PC-3 (cell line): ENCODE measurements around the gene LOC101059915.
A peak's percentile ranks its signal among the peaks of the same experiment; 100 is the strongest.
"Not testable (repeated sequence)": the region's sequence is repeated elsewhere in the genome, so short reads cannot be mapped to it uniquely, and the experiment has no call there.

Source experiments
- ATAC-seq: fragments of 200-7000 bp; cut with Tn5 transposase; 2 replicates; pipeline ENCODE4 v1.9.1; 2020; ENCODE audit warnings: mild to moderate bottlenecking, moderate library complexity
- BruUV-seq: library from RNA; stranded (reverse); fragments of 400-500 nt; replicated peaks from 2 replicates; lab custom pipeline; 2021; lab: Mats Ljungman, UMichigan
- CTCF ChIA-PET: fragments of 300-600 bp; sonication (Branson Sonifier 250); formaldehyde crosslinking; loops from one replicate; lab custom pipeline; 2022; ENCODE audit warnings: antibody characterized with exemption; lab: Charles Lee
- POLR2A ChIA-PET: fragments of 300-600 bp; sonication (Branson Sonifier 250); formaldehyde crosslinking; loops from one replicate; lab custom pipeline; 2022; ENCODE audit warnings: antibody characterized with exemption; ENCODE audit not compliant: unreplicated experiment; lab: Charles Lee
- DNase-seq: peaks from one replicate; pipeline ENCODE4 v3.0.0-alpha.2; 2015
- H2AFZ ChIP-seq: fragments of 300-600 bp; sonication (generic); 2 replicates; pipeline ENCODE4 v1.6.0; 2016; ENCODE audit warnings: antibody characterized with exemption, low read length
- H3F3A ChIP-seq: fragments of 300-600 bp; sonication (generic); one replicate; pipeline ENCODE4 v1.6.0; 2017; ENCODE audit warnings: antibody characterized with exemption, low read length, control low read depth, mild to moderate bottlenecking; ENCODE audit not compliant: unreplicated experiment
- H3K27ac ChIP-seq: fragments of 300-600 bp; sonication (generic); 2 replicates; pipeline ENCODE4 v1.5.1; 2016; ENCODE audit warnings: mild to moderate bottlenecking, low read length
- H3K27me3 ChIP-seq: fragments of 300-600 bp; sonication (generic); 2 replicates; pipeline ENCODE4 v1.6.1; 2016; ENCODE audit warnings: low read length, mixed read lengths
- H3K36me3 ChIP-seq: fragments of 300-600 bp; sonication (generic); 2 replicates; pipeline ENCODE4 v1.6.1; 2016; ENCODE audit warnings: low read depth, mixed run types, low read length, mixed read lengths
- H3K4me1 ChIP-seq: fragments of 300-600 bp; sonication (generic); 2 replicates; pipeline ENCODE4 v1.5.1; 2016; ENCODE audit warnings: low read length; ENCODE audit not compliant: insufficient read depth
- H3K4me2 ChIP-seq: fragments of 300-600 bp; sonication (generic); 2 replicates; pipeline ENCODE4 v1.6.0; 2016; ENCODE audit warnings: low read length
- H3K4me3 ChIP-seq: fragments of 300-600 bp; sonication (generic); 2 replicates; pipeline ENCODE4 v1.5.1; 2016; ENCODE audit warnings: mild to moderate bottlenecking, low read length, mixed read lengths
- H3K79me2 ChIP-seq: fragments of 300-600 bp; sonication (generic); 2 replicates; pipeline ENCODE4 v1.6.1; 2017; ENCODE audit warnings: low read length, mixed read lengths
- H3K9ac ChIP-seq: fragments of 300-600 bp; sonication (generic); 2 replicates; pipeline ENCODE4 v1.6.0; 2016; ENCODE audit warnings: mild to moderate bottlenecking, low read length
- H3K9me2 ChIP-seq: fragments of 300-600 bp; sonication (generic); replicated peaks from 2 replicates; pipeline ENCODE4 v1.6.1; 2016; ENCODE audit warnings: mixed run types, low read length, mixed read lengths
- H3K9me3 ChIP-seq: fragments of 300-600 bp; sonication (generic); 2 replicates; pipeline ENCODE4 v1.6.1; 2016; ENCODE audit warnings: low read length, mixed read lengths
- H4K20me1 ChIP-seq: fragments of 300-600 bp; sonication (generic); 2 replicates; pipeline ENCODE4 v1.6.1; 2016; ENCODE audit warnings: low read length, mixed read lengths
- CTCF ChIP-seq: fragments of 300-600 bp; sonication (generic); conservative IDR thresholded peaks from 2 replicates; pipeline ENCODE4 v1.5.1; 2017; ENCODE audit warnings: antibody characterized with exemption, low read depth, mild to moderate bottlenecking, low read length
- EZH2 ChIP-seq: fragments of 300-600 bp; sonication (generic); IDR thresholded peaks from one replicate; pipeline ENCODE4 v1.6.1; 2017; ENCODE audit warnings: antibody characterized with exemption, mild to moderate bottlenecking, low read length; ENCODE audit not compliant: unreplicated experiment
- EZH2phosphoT487 ChIP-seq: fragments of 300-600 bp; sonication (generic); IDR thresholded peaks from 2 replicates; pipeline ENCODE4 v1.6.1; 2018; ENCODE audit warnings: mild to moderate bottlenecking, antibody characterized with exemption, low read length, borderline replicate concordance
- intact Hi-C: fragments of 100-400 bp; cut with micrococcal nuclease; formaldehyde crosslinking; loops from 2 replicates; pipeline ENCODE4 v1.9.0; 2023

LOC101059915 gene

GRCh38 chrX:71640002-71640401 is 27.3 kb upstream of the LOC101059915 start:
- Histone ChIP-seq H3F3A (no peaks in the 10 kb centered on the region), H3K4me1 (peaks cover 19% of the 10 kb centered on the region; the same call in 1 of the 2 replicates), H3K9ac (no peak overlapping the region), H3K27me3 (no peaks in the 10 kb centered on the region), H3K79me2 (no peaks in the 10 kb centered on the region), H3K9me2 (no peaks in the 10 kb centered on the region), H3K36me3 (no peaks in the 10 kb centered on the region), H4K20me1 (no peaks in the 10 kb centered on the region), H3K27ac (no peak overlapping the region), H3K4me3 (no peak overlapping the region), H3K4me2 (no peak overlapping the region), H3K9me3 (no peaks in the 10 kb centered on the region), H2AFZ (no peak overlapping the region)
- TF ChIP-seq EZH2 = no peak
- TF ChIP-seq EZH2phosphoT487 = no peak
- no peak for TF ChIP-seq CTCF
- BruUV-seq = no TSS peak
- CTCF ChIA-PET = no interaction called here
- intact Hi-C loops = no loop called here
- POLR2A ChIA-PET = no interaction called here
- no peak for DNase-seq
- ATAC-seq = no peak

GRCh38 chrX:71644406-71644805 is 22.9 kb upstream of the LOC101059915 start:
- H3K4me1 ChIP-seq, H2AFZ ChIP-seq, H4K20me1 ChIP-seq, H3K27me3 ChIP-seq, H3K27ac ChIP-seq, ATAC-seq, H3K9ac ChIP-seq, H3K4me2 ChIP-seq, CTCF ChIA-PET, H3K9me3 ChIP-seq, intact Hi-C loops, H3K9me2 ChIP-seq, DNase-seq, H3K4me3 ChIP-seq, H3K36me3 ChIP-seq, H3K79me2 ChIP-seq, H3F3A ChIP-seq, POLR2A ChIA-PET, BruUV-seq: not testable (repeated sequence)

- Histone ChIP-seq H3K27me3 (no peaks in the 10 kb centered on the region), H3K9me2 (no peaks in the 10 kb centered on the region), H2AFZ (no peak overlapping the region), H3F3A (no peaks in the 10 kb centered on the region), H3K4me2 (no peak overlapping the region), H3K9ac (no peak overlapping the region), H3K9me3 (no peaks in the 10 kb centered on the region), H3K36me3 (no peaks in the 10 kb centered on the region), H4K20me1 (no peaks in the 10 kb centered on the region), H3K4me1 (no peaks in the 10 kb centered on the region), H3K79me2 (no peaks in the 10 kb centered on the region), H3K4me3 (no peak overlapping the region), H3K27ac (no peak overlapping the region)
- ChIA-PET POLR2A (no interaction called here), CTCF (no interaction called here)
- intact Hi-C loops = loop anchor here (10.0 kb wide), 2 partner anchors 66 to 216 kb away; no protein-coding TSS in a partner anchor
- BruUV-seq = no TSS peak
- ATAC-seq = peak; percentile 81
- no peak for TF ChIP-seq EZH2
- 0 out of 2 replicates have a peak, but pooled peaks have one; percentile 26 for TF ChIP-seq CTCF
- peak; percentile 26 for DNase-seq
Measured at GRCh38 chrX:71650333-71650969, 16.9 kb upstream of the LOC101059915 start.
